HG03442 (cell line): ENCODE measurements around the gene ATXN7L2.
"Not testable (repeated sequence)": the region's sequence is repeated elsewhere in the genome, so short reads cannot be mapped to it uniquely, and the experiment has no call there.

ENCODE experiments used
- ATAC-seq: cut with Tn5 transposase; IDR thresholded peaks from one replicate; pipeline ENCODE4 v1.9.1; 2021; ENCODE audit warnings: mild to moderate bottlenecking, moderate library complexity; ENCODE audit not compliant: unreplicated experiment

ATXN7L2 gene

GRCh38 chr1:109483672-109484518 is at the start of gene ATXN7L2:
ATXN7L2 (plus strand) TSS chr1:109483905; CDS start chr1:109483954, 49 bp downstream.
- peak; percentile 73 for ATAC-seq

DNA sequence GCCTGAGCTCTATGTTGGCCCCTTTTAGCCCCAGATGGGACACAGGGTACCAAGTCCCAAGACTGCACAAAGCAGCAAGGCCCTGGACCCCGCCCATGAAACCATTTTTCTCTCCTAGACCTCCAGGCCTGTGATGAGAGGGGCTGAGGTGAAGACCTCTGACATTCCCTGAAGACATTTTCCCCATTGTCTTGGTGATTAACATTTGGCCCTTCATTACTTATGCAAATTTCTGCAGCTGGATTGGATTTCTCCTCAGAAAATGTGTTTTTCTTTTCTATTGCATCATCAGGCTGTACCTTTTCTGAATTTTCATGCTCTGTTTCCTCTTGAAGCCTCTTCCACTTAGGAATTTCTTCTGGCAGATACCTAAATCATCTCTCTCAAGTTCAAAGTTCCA is 49.2 kb upstream of the ATXN7L2 start:
- ATAC-seq: no peak

DNA sequence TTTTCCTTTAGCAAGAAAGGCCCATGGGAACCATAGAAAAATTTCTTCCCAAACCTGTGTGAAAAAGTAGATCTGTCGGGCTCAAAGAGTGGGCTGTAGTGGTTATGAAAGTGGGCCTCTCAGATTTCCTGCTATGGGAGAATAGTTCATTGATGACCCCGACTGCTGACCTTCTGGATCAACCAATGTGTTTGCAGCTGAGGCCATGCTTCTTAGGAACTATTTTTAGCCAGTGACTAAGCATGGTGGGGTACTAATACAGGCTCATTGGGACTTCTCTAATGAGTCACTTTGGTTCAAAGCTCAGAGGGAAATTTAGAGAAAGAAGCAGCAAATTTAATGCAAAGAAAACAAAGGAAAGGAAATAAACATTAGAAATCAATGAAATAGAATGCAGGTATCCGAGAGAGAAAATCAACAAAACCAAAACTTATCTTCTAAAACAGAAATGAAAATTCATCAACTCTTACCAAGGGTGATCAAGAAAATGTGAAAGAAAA is 44.9 kb upstream of the ATXN7L2 start:
- peak; percentile 67 for ATAC-seq

GRCh38 chr1:109441069-109441468 is 42.6 kb upstream of the ATXN7L2 start:
- no peak for ATAC-seq

GRCh38 chr1:109443476-109443875 is 40.2 kb upstream of the ATXN7L2 start:
- ATAC-seq: no peak

GRCh38 chr1:109444346-109444745 is 39.4 kb upstream of the ATXN7L2 start:
- no peak for ATAC-seq

DNA sequence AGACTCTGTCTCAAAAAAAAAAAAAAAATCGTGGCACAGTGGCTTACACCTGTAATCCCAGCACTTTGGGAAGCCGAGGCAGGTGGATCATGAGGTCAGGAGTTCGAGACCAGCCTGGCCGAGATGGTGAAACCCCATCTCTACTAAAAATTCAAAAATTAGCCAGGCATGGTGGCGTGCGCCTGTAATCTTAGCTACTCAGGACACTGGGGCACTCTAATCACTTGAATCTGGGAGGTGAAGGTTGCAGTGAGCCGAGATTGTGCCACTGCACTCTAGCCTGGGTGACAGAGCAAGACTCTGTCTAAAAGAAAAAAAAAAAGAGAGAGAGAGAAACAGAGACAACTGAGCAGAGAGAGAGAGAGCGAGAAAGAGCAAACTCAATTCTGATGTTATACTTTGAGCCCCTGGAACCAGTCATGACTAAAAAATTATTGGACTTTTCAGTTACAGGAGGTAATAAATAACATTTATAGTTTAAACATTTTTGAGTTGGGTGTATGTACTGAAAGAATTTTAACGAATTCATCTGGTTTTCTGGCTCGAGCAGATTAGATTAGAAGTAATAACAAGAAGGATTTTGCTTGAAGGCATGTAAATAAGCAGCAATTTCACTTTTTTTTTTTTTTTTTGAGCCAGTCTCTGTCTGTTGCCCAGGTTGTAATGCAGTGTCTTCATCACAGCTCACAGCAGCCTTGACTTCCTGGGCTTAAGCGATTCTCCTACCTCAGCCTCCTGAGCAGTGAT is 37.6 kb upstream of the ATXN7L2 start:
- ATAC-seq: not testable (repeated sequence)

- ATAC-seq: no peak
These were observed 36.2 kb upstream of the ATXN7L2 start for GRCh38 chr1:109447524-109447923.

GRCh38 chr1:109454497-109455133 is 29.1 kb upstream of the ATXN7L2 start:
- no peak for ATAC-seq

GRCh38 chr1:109457819-109458218 is 25.9 kb upstream of the ATXN7L2 start:
- no peak for ATAC-seq

GRCh38 chr1:109466125-109466451 is 17.6 kb upstream of the ATXN7L2 start:
- ATAC-seq: no peak

- no peak for ATAC-seq
These were observed 17.0 kb upstream of the ATXN7L2 start, which contains the start of gene SYPL2 for GRCh38 chr1:109466452-109467300. SYPL2 (plus strand) TSS chr1:109466546; CDS start chr1:109466844, 298 bp downstream.

DNA sequence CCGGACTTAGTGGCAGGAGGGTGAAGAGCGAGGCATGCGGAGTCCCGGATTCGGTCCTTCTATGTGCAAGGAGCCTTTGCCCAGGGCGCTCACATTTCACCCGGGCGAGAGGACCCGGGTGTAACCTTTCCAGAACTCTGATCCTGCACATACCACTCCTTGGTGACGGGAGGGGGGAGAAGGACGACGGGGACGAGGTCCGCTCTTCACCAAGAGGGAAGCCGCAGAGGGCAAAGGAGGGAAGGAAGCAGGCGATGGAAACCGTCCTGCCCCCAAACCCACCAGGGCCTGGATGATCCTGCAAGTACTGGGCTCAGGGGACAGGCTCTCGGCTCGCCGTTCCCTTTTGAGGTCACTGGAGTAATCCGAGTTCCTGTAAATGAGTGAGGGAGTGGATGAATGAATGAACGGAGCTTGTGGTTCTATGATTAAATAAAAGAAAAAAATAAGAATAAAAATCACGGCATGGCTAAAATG is 16.4 kb upstream of the ATXN7L2 start:
- ATAC-seq: no peak

DNA sequence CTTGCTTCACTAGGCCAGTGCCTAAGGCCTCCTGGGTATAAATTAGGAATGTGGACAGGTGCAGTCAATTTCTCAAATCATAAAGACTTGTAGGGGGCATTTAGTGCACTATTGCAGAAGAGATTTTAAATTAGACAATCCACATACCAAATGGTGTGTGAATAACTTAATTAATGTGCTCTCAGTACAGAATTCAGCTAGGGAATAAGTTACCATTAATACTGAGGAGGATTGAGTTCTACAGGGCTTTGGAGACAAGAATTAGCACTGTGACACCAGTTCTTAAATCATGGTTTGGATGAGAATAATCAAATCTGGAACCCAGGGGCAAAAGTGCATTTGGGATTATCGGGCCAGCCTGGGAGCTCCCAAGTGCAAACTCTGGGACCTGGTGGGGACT is 15.6 kb upstream of the ATXN7L2 start:
- no peak for ATAC-seq

DNA sequence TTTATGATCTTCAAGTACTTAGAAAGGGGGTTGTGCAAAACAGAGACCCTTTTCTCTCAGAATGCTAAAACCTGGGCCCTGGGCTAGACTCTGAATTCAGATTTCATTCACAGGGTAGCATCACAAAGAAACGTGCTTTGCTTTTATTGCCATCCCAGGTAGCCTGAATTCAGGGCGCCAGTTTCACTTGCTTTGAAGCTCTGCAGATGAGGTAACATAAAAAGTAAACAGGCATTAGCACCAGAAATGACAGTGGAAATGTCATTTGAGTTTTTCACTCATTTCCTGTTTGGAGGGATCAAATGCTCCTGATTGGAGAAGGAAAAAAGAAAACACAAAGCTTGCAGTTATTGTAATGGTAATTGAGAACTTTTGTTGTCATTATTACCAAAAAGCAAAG is 14.8 kb upstream of the ATXN7L2 start:
- ATAC-seq: no peak

DNA sequence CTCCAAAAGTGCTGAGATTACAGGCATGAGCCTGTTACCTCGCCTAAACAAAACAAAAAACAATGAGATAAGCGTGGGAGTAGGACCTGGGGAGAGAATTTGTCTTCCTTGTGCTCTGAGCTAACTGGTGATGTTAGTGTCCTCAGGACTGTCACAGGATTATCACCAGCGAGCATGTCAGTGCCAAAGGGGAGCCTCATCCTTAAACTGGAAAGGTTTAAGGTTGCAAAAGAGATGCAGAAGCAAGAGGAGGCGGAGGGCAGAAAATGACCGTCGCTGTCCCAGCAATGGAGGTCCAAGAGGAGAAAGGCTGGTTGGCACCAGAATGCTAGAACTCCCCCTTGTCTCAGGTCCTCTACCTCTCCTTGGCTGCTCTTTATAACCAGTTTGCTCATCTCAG is 13.5 kb upstream of the ATXN7L2 start:
- no peak for ATAC-seq

GRCh38 chr1:109472779-109473178 is 10.9 kb upstream of the ATXN7L2 start:
- ATAC-seq: no peak

- not testable (repeated sequence) for ATAC-seq
These were observed 10.2 kb upstream of the ATXN7L2 start for GRCh38 chr1:109473284-109474057.

GRCh38 chr1:109474697-109475096 is 9.0 kb upstream of the ATXN7L2 start:
- ATAC-seq: no peak

DNA sequence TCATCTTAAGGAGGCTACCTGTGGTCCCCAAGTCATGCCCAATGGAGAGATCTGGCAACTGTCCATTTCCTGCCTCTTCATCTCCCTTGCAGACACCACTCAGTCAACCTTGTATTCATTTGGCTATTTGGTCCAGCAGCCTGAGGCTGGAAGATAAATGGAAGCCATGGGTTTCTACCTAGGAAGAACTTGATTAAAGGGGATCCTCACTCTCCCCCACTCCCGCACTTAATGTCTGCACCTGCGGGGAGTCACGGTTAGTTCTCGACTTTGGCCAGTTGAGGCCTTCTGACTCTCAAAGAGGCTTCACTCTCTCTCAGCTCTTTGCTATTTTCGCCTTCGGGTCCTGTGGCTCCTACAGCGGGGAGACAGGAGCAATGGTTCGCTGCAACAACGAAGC is 8.4 kb upstream of the ATXN7L2 start:
- ATAC-seq: no peak
